Loucy (cell line): ENCODE data around the gene CRYZL1.

ENCODE experiments used
- H2AFZ ChIP-seq: fragments of 200-600 bp; sonication (generic); 2 replicates; pipeline ENCODE4 v1.6.0; 2016; ENCODE audit warnings: antibody characterized with exemption, mild to moderate bottlenecking, low read length, moderate library complexity
- H3F3A ChIP-seq: fragments of 200-600 bp; 2 replicates; pipeline ENCODE4 v1.6.0; 2016; ENCODE audit warnings: antibody characterized with exemption, low read depth, mild to moderate bottlenecking
- H3K27me3 ChIP-seq: fragments of 200-600 bp; sonication (generic); 2 replicates; pipeline ENCODE4 v1.6.1; 2014; ENCODE audit warnings: low read length, mild to moderate bottlenecking; ENCODE audit not compliant: insufficient read depth, poor library complexity, severe bottlenecking
- H3K36me3 ChIP-seq: fragments of 200-600 bp; sonication (generic); 2 replicates; pipeline ENCODE4 v1.6.1; 2016; ENCODE audit warnings: low read length; ENCODE audit not compliant: insufficient read depth
- H3K4me1 ChIP-seq: fragments of 200-600 bp; sonication (generic); 2 replicates; pipeline ENCODE4 v1.5.1; 2014; ENCODE audit warnings: low read length, mild to moderate bottlenecking; ENCODE audit not compliant: insufficient read depth, poor library complexity, severe bottlenecking
- H3K4me2 ChIP-seq: fragments of 200-600 bp; sonication (generic); 2 replicates; pipeline ENCODE4 v1.6.0; 2014; ENCODE audit warnings: antibody characterized with exemption, low read length, low read depth, mild to moderate bottlenecking; ENCODE audit not compliant: poor library complexity, severe bottlenecking
- H3K4me3 ChIP-seq: fragments of 200-600 bp; sonication (generic); 2 replicates; pipeline ENCODE4 v1.5.1; 2014; ENCODE audit warnings: low read length, mild to moderate bottlenecking, mixed read lengths; ENCODE audit not compliant: poor library complexity, severe bottlenecking
- H3K79me2 ChIP-seq: fragments of 200-600 bp; sonication (generic); 2 replicates; pipeline ENCODE4 v1.6.1; 2014; ENCODE audit warnings: low read length; ENCODE audit not compliant: insufficient read depth
- H3K9ac ChIP-seq: fragments of 200-600 bp; sonication (generic); 2 replicates; pipeline ENCODE4 v1.6.0; 2014; ENCODE audit warnings: mild to moderate bottlenecking, low read depth, low read length, moderate library complexity; ENCODE audit not compliant: poor library complexity, severe bottlenecking
- H3K9me2 ChIP-seq: fragments of 200-600 bp; sonication (generic); replicated peaks from 2 replicates; pipeline ENCODE4 v1.6.1; 2016; ENCODE audit warnings: low read depth, low read length, mixed read lengths
- H3K9me3 ChIP-seq: fragments of 200-600 bp; sonication (generic); 2 replicates; pipeline ENCODE4 v1.6.1; 2014; ENCODE audit warnings: mild to moderate bottlenecking, antibody characterized with exemption, low read length, low read depth; ENCODE audit not compliant: insufficient read depth
- H4K20me1 ChIP-seq: fragments of 200-600 bp; sonication (generic); 2 replicates; pipeline ENCODE4 v1.6.0; 2014; ENCODE audit warnings: antibody characterized with exemption, low read length, mild to moderate bottlenecking; ENCODE audit not compliant: insufficient read depth, poor library complexity, severe bottlenecking
- CTCF ChIP-seq: fragments of 200-600 bp; sonication (generic); conservative IDR thresholded peaks from 2 replicates; pipeline ENCODE4 v1.5.1; 2014; ENCODE audit warnings: mild to moderate bottlenecking, antibody characterized with exemption, low read length
- EZH2phosphoT487 ChIP-seq: fragments of 200-600 bp; IDR thresholded peaks from 2 replicates; pipeline ENCODE4 v1.6.1; 2018; ENCODE audit warnings: antibody characterized with exemption, mild to moderate bottlenecking, moderate library complexity, borderline replicate concordance

The CRYZL1 gene

GRCh38 chr21:33557447-33557846, 84.1 kb downstream of the CRYZL1 start:
- Histone ChIP-seq H4K20me1 (peaks cover 93% of the 10 kb centered on the region), H3K9me3 (no peaks in the 10 kb centered on the region), H3K27me3 (no peaks in the 10 kb centered on the region), H3K36me3 (peaks cover 93% of the 10 kb centered on the region), H2AFZ (no peak overlapping the region), H3K4me2 (peak overlapping the region; percentile 78), H3K4me3 (peak overlapping the region; percentile 42), H3K79me2 (peaks cover 95% of the 10 kb centered on the region), H3F3A (no peaks in the 10 kb centered on the region), H3K9ac (no peak overlapping the region), H3K9me2 (no peaks in the 10 kb centered on the region), H3K4me1 (peaks cover 35% of the 10 kb centered on the region)
- TF ChIP-seq CTCF, result no peak
- TF ChIP-seq EZH2phosphoT487, result no peak

- H3K27me3 ChIP-seq, result no peaks in the 10 kb centered on the region
- H3K9ac ChIP-seq, result peak overlapping the region; percentile 40
- peaks cover 100% of the 10 kb centered on the region for H3K79me2 ChIP-seq
- peaks cover 35% of the 10 kb centered on the region for H3K4me1 ChIP-seq
- H3K9me2 ChIP-seq, result no peaks in the 10 kb centered on the region
- peak overlapping the region; percentile 78 for H3K4me2 ChIP-seq
- H3K9me3 ChIP-seq, result no peaks in the 10 kb centered on the region
- TF ChIP-seq EZH2phosphoT487 (no peak), CTCF (no peak)
- peak overlapping the region; percentile 66 for H3K4me3 ChIP-seq
- H3K36me3 ChIP-seq, result peaks cover 96% of the 10 kb centered on the region
- peaks cover 97% of the 10 kb centered on the region for H4K20me1 ChIP-seq
- H2AFZ ChIP-seq, result no peak overlapping the region
- H3F3A ChIP-seq, result no peaks in the 10 kb centered on the region
Measured at GRCh38 chr21:33554982-33555344, 86.6 kb downstream of the CRYZL1 start.

GRCh38 chr21:33554236-33554981, 87.1 kb downstream of the CRYZL1 start:
- no peaks in the 10 kb centered on the region for H3F3A ChIP-seq
- peaks cover 97% of the 10 kb centered on the region for H4K20me1 ChIP-seq
- no peak for TF ChIP-seq CTCF
- TF ChIP-seq EZH2phosphoT487, result no peak
- no peak overlapping the region for H3K9ac ChIP-seq
- peak overlapping the region; percentile 8 for H3K4me3 ChIP-seq
- no peaks in the 10 kb centered on the region for H3K9me2 ChIP-seq
- H3K4me1 ChIP-seq, result peaks cover 35% of the 10 kb centered on the region
- H3K79me2 ChIP-seq, result peaks cover 100% of the 10 kb centered on the region
- no peaks in the 10 kb centered on the region for H3K27me3 ChIP-seq
- H2AFZ ChIP-seq, result no peak overlapping the region
- peak overlapping the region; percentile 49 for H3K4me2 ChIP-seq
- no peaks in the 10 kb centered on the region for H3K9me3 ChIP-seq
- H3K36me3 ChIP-seq, result peaks cover 96% of the 10 kb centered on the region
